Peyer's patch (tissue), 4 donors: Measurements from ENCODE around the gene UBA3. TPM values are rescaled to one million over a fixed set of nuclear protein-coding genes. Genes with fewer than 3 reads are reported as not detected.

Experiments used
- DNase-seq, 3 donors: peaks; one replicate each; pipeline ENCODE4 v3.0.0-alpha.2; 2017 to 2019
- H3K27ac ChIP-seq, 4 donors: fragments of 200-600 bp; sonication (generic); one replicate each; pipeline ENCODE4 v1.5.1; 2016 to 2019
- H3K27me3 ChIP-seq, 2 donors: fragments of 200-600 bp; sonication (generic); one replicate each; pipeline ENCODE4 v1.5.1; 2019
- H3K36me3 ChIP-seq, 3 donors: fragments of 200-600 bp; sonication (generic); one replicate each; pipeline ENCODE4 v1.5.1; 2016 to 2019
- H3K4me1 ChIP-seq, 4 donors: fragments of 200-600 bp; sonication (generic); one replicate each; pipeline ENCODE4 v1.5.1; 2016 to 2019
- H3K4me3 ChIP-seq, 4 donors: fragments of 200-600 bp; sonication (generic); 1 replicate in 3 of 4; 2 replicates in 1 of 4; pipeline ENCODE4 v1.5.1; 2016 to 2019; ENCODE audit warnings: mild to moderate bottlenecking in 1 of 4
- H3K9me3 ChIP-seq, 4 donors: fragments of 200-600 bp; sonication (generic); one replicate each; pipeline ENCODE4 v1.5.1; 2016 to 2019; ENCODE audit warnings: mild to moderate bottlenecking in 1 of 4
- CTCF ChIP-seq, 6 experiments: fragments of 450-650 bp in 4 of 6; fragments of 200-600 bp in 2 of 6; sonication (generic) in 1 of 6; IDR thresholded peaks; one replicate each; pipeline ENCODE4 v1.5.1; 2017 to 2019; ENCODE audit warnings: antibody characterized with exemption in 6 of 6, mild to moderate bottlenecking in 3 of 6, moderate library complexity in 1 of 6
- POLR2A ChIP-seq, 2 donors: fragments of 450-650 bp; IDR thresholded peaks; one replicate each; pipeline ENCODE4 v1.5.1; 2017; ENCODE audit warnings: antibody characterized with exemption in 2 of 2, mild to moderate bottlenecking in 2 of 2, moderate library complexity in 2 of 2
- total RNA-seq, 4 donors: library from RNA; depleted of rRNA; stranded (reverse); fragments of >200 nt; gene quantifications; one replicate each; pipeline ENCODE4 v1.1.0, GENCODE V29; 2016

Gene UBA3
- total RNA-seq, 4 donors from 2014 or later: 28.9 to 64.5 (median 59.8) TPM

DNA sequence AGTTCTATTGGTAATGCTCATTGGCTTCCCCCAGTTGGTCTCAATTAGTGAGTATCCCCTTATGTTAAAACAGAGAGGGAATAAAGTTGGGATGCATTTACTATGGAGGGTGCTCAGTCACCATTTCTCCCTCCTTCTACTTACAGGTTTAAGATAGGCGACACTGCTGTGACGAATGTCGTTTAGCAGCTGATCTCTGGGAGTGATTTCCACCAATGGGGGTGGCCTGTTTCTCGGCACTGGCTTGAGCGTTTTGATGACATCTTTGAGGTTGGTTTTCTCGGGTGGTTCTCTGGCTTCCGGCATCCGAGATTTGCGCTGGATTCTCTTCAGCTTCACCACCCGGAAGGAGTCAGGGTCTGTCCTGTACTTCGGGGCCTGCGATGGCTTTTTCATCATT lies 38.4 kb upstream of the UBA3 start:
- Histone ChIP-seq H3K4me1 (no peaks in the 10 kb centered on the region), H3K9me3 (no peaks in the 10 kb centered on the region), H3K36me3 (no peaks in the 10 kb centered on the region), H3K27me3 (no peaks in the 10 kb centered on the region), H3K27ac (no peak overlapping the region), H3K4me3 (no peak overlapping the region)
- TF ChIP-seq CTCF (IDR thresholded peaks at IDR 0.05) (no peak), POLR2A (IDR thresholded peaks at IDR 0.05) (no peak)
- DNase-seq: no peak

GRCh38 chr3:69116897-69117296 lies 36.7 kb upstream of the UBA3 start:
- TF ChIP-seq CTCF (IDR thresholded peaks at IDR 0.05) (no peak), POLR2A (IDR thresholded peaks at IDR 0.05) (no peak)
- Histone ChIP-seq H3K4me3 (no peak overlapping the region), H3K27ac (no peak overlapping the region), H3K27me3 (no peaks in the 10 kb centered on the region), H3K36me3 (no peaks in the 10 kb centered on the region), H3K9me3 (no peaks in the 10 kb centered on the region), H3K4me1 (no peaks in the 10 kb centered on the region)
- DNase-seq: no peak

- Histone ChIP-seq H3K4me1 (no peaks in the 10 kb centered on the region), H3K36me3 (no peaks in the 10 kb centered on the region), H3K9me3 (no peaks in the 10 kb centered on the region), H3K4me3 (no peak overlapping the region), H3K27me3 (no peaks in the 10 kb centered on the region), H3K27ac (no peak overlapping the region)
- DNase-seq: no peak
- TF ChIP-seq CTCF (IDR thresholded peaks at IDR 0.05) (no peak), POLR2A (IDR thresholded peaks at IDR 0.05) (no peak)
Observed at GRCh38 chr3:69116162-69116561, 36.0 kb upstream of the UBA3 start.

DNA sequence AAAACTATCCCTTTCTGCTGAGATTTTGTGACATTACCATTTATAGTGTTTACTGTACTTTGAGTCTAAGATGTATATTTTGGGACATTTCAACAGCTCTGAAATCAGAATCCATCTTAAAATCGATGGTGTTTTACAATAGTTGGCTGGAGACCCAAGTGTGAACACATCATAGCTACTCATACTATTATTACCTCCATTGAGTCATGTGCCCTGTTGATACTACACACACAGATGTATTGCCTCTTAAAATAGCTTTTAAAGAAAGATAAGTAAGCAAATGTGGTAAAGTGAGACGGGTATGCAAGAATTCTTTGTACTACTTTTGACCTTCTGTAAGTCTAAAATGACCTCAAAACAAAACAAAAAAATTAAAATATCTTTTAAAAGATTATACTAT lies 35.6 kb upstream of the UBA3 start:
- no peaks in the 10 kb centered on the region for H3K36me3 ChIP-seq
- DNase-seq: no peak
- no peak overlapping the region for H3K4me3 ChIP-seq
- no peaks in the 10 kb centered on the region for H3K9me3 ChIP-seq
- TF ChIP-seq POLR2A (IDR thresholded peaks at IDR 0.05) (no peak), CTCF (IDR thresholded peaks at IDR 0.05) (no peak)
- H3K4me1 ChIP-seq: no peaks in the 10 kb centered on the region
- H3K27me3 ChIP-seq: no peaks in the 10 kb centered on the region
- no peak overlapping the region for H3K27ac ChIP-seq

- H3K4me3 ChIP-seq: no peak overlapping the region
- no peaks in the 10 kb centered on the region for H3K27me3 ChIP-seq
- no peak for DNase-seq
- TF ChIP-seq CTCF (IDR thresholded peaks at IDR 0.05): no peak
- TF ChIP-seq POLR2A (IDR thresholded peaks at IDR 0.05): no peak
- H3K9me3 ChIP-seq: no peaks in the 10 kb centered on the region
- no peaks in the 10 kb centered on the region for H3K4me1 ChIP-seq
- H3K27ac ChIP-seq: no peak overlapping the region
- no peaks in the 10 kb centered on the region for H3K36me3 ChIP-seq
Observed at GRCh38 chr3:69113536-69113935, 33.4 kb upstream of the UBA3 start.

GRCh38 chr3:69110941-69111546 lies 30.9 kb upstream of the UBA3 start:
- no peak for TF ChIP-seq CTCF (IDR thresholded peaks at IDR 0.05)
- TF ChIP-seq POLR2A (IDR thresholded peaks at IDR 0.05): no peak
- DNase-seq: no peak
- Histone ChIP-seq H3K27me3 (no peaks in the 10 kb centered on the region), H3K4me1 (no peaks in the 10 kb centered on the region), H3K36me3 (no peaks in the 10 kb centered on the region), H3K27ac (no peak overlapping the region), H3K9me3 (no peaks in the 10 kb centered on the region), H3K4me3 (no peak overlapping the region)
